Hepatic stellate cell (primary cell): ENCODE measurements around the gene CST9.
"Not testable (repeated sequence)": the region's sequence is repeated elsewhere in the genome, so short reads cannot be mapped to it uniquely, and the experiment has no call there.

Experiments used
- DNase-seq: peaks from one replicate; pipeline ENCODE4 v3.0.0; 2011; ENCODE audit warnings: low spot score

Gene CST9

DNA sequence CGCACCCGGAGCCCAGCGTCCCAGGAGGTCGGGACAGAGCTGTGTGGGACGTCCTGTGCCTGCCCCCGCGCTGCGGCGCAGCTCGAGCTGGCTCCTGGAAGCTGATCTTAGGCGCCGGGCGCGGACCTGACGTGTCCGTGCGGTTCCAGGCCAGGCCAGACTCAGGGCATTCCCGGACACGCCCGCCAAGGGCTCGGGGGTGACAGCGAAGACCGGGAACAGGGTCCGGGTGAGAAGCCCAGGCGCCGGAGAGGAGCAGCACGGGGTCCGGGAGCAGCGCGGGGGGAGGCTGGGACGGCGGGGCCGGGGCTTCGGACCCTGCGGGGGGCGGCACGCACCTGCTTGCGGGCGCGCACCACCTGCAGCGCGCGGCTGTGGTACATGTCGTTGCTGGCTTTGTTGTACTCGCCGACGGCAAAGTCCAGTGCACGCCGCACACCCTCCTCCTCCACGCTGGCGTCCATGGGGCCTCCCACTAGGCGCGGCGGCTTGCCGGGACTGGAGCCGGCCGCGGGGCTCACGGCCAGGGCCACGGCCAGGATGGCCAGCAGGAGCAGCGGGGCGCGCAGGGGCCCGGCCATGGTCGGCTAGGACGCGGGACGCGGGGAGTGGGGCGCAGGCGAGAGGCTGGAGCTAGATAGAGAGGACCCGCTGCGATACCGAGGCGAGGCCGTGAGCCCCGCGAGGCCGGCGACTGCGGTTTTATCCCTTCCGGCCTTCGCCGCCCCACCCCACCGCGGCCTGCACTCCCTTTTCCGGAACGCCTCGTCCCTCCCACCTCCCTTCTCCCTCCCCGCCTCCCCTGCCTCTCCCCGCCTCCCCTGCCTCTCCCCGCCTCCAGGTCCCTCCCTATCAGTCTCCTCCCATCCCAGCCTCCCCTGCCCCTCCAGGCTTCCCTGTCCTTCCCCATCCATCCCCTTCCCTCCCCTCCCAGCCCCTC lies 31.8 kb upstream of the CST9 start, which contains the start of gene CST3:
Gene CST3 (minus strand): TSS at position 674 of the 940 bp plus-strand sequence. CDS start 93 bp downstream, at position 581.
- peak; percentile 94 for DNase-seq

DNA sequence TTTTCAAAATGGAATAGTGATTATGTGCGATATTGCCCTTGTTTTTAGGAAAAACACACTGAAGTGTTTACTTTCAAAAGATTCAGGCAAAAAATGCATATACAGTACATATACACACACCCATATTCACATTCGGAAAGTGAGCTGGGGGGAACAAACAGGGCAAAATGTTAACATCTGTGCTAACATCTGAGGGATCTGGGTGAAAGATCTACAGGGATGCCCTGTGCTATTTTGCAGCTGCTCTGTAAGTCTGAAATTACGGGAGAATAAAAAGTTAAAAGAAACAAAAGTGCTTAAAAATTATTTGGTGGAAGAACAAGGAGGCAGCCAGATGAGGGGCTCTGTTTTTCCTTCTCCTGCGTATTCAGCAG lies 31.2 kb upstream of the CST9 start:
- DNase-seq, result no peak

GRCh38 chr20:23636182-23636907 lies 30.6 kb upstream of the CST9 start:
- no peak for DNase-seq

- not testable (repeated sequence) for DNase-seq
These were observed 30.0 kb upstream of the CST9 start for GRCh38 chr20:23635768-23636090.

GRCh38 chr20:23634985-23635767 lies 29.5 kb upstream of the CST9 start:
- DNase-seq, result no peak

DNA sequence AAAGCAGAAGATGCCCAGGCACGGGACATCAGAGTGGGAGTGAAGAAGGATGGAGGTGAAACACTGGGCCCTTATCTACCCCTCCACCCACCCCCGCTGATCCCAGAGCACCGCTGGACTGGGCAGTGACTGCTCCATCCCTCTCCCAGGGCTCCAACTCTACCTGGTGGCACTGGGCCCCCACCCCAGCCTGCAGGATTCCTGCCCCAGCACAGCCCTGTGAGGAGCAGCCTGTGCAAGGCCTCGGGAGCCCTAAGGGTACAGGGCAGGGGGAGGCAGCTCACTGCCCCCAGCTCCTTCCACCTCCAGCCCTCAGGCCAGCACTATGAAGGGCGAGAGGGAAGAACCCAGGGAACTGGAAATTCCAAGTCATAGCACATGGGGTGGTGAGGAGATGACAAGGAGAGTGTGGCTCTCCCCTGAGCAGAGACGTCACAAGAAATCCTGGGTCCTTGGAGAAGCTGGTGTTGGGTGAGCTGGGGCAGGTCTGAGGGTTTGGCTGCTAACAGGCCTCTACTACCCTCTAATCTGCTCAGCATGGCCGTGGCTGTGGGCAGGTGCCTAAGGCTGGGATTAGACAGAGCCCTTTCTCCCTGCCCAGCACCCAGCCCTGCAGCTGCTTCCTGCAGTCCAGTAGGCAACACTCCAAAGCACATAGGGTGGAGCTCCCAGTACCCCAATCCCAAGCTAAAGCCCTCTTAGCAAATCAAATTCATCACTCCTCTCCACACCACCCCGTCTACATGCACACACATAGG lies 28.5 kb upstream of the CST9 start:
- no peak for DNase-seq

DNA sequence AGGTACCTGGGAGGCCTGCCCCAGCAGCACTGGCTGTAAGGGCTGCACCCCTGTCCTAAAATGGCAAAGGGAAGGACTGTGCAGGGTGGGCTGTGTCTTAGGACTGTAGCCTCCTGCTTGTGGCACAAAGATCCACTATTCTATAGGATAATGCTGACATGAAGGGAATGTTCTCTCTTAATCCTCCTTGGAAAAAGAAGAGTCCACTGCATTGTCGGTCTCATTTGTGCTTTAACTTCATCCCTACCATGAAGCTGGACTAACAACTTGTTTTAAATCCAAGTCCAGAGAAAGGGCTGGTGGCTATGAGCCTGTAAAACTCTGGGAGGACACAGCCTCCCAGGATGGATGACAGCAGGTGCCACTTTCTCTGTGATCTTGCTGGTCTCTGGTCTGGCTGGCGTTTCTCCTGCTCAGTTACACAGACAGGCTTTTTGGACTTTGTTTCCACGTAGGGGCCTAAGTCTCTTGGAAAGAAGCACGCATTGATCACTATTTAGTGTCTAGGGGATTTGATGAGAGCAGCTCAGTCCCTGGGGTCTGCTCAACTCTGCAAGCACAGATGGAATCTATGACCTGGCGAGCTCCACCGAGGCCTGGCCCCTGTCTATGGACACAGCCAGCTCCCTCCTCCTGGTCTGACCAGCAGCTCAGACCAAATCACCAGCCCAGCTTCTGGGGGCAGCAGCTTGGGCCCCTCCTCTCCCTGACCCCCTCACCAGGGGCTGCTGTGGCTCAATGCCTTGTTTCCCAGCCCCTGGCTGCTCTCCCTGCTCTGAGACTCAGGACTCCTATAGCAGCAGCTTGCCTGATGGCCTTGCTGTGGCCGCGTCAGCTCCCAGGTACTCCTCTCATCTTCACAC lies 27.2 kb upstream of the CST9 start:
- DNase-seq, result no peak

GRCh38 chr20:23631981-23632710 lies 26.4 kb upstream of the CST9 start:
- no peak for DNase-seq

DNA sequence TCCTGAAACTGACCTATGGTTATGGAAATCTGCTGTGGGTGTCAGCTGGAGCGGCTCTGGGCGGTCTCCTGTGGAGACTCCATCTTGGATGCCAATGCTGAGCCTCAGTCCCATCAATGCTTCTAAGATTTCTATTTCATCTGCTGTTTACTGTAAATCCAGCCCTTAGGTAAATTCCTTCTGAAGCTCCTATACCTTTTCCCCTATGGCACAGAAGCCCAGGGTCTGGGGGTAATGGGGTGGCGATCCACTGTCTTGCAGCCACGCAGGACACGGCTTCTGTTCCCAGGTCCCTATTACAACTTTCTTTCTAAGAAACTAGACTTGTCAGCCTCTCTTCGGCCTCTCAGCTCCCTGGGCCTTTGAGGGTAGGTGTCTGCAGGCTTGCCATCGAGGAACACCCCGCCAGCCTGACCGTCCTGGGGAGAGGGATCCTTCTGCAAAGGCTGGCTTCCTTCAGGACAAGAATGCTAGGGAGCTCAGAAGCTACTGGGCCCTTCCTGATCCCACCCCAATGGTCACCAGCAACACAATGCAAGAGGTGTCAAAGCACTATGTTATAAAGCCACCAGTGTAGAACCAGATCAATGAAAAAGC lies 25.6 kb upstream of the CST9 start:
- no peak for DNase-seq

DNA sequence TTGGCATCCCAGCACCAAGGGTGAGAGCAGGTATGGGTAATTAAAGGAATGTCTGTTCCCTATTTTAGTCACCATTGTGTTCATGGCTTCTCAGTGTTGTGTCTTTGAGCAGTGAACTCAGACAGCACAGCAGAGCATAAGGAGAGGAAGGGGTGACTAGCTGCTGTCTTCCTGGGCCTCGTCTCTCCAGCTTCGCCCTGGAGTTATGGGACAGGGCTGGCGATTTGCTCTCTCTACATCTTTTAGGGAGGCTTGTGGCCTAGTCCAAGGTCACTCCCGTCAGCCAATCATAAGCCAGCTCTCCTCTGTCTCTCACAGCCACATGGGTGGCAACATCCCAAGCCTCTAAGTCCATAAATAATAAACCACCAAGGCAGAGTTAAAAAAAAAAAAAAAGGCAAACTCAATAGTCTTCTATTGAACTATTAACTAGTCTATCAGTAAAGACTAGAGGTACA lies 24.7 kb upstream of the CST9 start:
- no peak for DNase-seq

DNA sequence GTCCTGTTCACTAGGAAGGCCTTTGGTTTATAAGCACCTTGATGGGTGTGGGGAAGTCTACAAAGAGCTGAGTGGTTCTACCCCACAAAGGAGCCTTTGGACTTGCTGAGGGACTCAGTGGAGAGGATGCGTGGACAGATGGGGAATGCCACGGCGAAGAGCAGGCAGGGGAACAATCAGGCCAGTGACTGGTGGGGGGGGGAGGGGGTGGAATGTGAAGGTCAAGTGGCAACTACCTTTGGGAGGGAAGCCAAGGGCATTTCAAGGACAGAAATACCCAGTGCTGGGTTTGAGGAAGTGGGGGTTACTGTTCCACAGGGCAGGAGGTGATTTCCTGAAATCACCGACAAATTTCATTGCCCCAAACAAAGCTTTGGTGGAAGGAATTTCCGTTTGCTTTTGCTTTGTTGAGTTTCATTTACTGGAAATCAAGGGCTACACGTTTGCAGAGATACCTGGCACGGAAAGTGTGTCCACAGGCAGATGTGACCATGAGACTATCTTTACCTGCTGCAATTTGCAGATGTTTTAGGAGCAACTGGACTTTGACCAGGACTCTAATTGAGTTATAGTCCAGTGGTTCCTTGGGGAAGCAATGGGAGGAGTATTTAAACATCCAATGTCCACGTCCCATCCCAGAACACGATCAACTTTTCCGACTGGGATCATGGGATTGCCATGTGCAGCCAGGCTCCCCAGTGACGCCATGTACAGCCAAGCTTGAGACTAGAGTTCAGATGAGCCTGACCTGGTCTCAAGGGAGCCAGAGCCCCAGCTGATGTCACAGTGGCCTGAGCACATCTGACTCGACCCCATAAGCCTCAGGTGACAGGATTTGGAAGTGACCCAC lies 24.1 kb upstream of the CST9 start:
- DNase-seq, result no peak

GRCh38 chr20:23629017-23629541 lies 23.4 kb upstream of the CST9 start:
- DNase-seq, result no peak

DNA sequence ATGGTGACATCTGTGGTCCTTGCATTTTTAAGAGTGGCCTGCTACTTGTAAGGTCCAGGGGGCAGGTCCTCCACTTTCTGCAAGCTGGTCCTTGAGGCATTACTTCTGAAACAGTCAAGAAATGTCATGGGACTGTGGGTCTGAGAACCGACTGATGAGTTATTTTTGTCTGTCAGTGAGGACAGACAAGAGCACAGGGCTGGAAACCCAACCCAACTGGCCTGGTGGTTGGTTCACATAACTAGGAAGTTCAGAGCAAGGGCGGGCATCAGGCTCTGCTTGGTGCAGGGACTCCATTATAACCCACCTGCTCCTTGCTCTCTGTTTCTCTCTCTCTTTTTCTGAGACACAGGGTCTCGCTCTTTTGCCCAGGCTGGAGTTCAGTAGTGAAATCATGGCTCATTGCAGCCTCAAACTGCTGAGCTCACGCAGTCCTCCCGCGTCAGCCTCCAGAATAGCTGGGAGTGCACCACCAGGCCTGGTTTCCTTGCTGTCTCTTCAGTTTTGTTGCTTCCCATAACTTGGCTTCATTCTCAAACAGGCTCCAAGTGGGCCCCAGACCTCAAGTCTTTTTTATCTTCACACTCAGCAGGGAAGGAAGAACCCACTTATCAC lies 22.8 kb upstream of the CST9 start:
- no peak for DNase-seq

DNA sequence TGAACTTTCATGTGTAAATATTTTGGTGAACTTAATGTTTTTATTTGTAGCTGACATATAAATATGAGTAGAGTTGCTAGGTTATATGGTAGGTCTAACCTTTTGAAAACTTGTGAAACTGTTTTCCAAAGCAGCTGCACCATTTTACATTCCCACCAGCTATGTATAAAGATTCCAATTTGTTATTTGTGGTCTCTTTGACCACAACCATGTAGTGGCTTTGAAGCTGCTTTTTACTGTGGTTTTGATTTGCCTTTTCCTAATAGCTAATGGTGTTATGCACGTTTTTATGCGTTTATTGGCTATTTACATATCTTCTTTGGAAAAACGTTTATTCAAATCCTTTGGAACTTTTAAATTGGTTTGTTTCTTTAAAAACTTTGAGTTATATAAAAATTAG lies 21.8 kb upstream of the CST9 start:
- DNase-seq, result no peak

DNA sequence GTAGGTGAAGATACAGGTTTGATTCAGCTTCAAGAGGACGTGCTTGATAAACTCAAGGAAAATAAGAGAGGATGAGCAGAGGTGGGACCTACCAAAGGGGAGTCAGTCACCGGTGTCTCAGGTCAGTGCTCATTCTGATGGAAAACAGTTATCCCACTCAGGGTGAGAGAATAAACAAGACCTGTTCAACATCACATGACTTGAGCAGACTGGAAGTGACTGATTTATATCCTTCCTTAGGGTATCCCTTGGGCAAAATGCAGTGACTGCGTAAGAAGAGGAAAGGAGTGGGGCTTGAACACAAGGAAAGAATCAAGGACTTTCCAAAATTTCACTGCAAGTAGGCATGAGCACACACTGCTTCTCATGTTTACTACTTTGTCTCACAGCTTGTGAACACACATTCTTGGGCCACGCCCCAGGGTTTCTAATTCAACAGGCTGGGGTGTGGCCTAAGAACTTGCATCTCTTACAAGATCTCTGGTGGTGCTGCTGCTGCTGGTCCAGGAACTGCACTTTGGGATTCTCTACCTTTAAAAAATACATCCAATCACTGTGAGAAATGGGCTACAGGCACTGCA lies 20.4 kb upstream of the CST9 start:
- DNase-seq, result no peak

DNA sequence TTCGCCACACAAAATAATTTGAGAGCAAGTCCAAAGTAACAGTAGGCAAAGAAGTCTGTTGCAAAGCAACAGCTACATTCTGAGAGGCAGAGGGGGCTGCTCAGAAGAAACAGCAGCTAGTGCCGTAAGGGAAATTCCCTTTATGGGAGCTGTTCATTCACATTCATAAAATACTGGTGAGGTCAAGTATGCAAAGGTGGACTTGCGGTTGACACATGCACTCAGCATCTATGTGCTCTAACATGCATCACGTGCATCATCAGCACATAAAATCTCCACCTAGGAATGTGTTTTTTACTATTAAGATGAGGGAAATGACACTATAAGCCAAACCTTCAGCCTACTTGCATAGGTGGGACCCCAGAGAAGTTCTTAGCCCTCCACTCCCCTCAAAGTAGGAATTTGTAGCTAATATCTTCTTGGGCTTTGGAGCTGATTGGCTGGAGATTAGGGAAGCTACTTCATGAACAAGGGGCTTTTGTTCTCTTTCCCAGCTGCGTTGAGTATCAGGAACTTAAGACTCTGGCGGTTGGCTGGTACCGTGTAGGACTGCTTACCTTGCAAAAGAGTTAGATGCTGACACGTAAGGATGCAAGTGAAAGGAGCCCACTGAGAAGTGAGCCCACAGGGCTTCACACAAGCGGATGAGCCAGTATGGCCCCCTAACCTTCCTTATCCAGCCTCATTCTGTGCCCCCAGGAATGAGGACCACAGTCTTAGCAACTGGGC lies 19.7 kb upstream of the CST9 start:
- no peak for DNase-seq

DNA sequence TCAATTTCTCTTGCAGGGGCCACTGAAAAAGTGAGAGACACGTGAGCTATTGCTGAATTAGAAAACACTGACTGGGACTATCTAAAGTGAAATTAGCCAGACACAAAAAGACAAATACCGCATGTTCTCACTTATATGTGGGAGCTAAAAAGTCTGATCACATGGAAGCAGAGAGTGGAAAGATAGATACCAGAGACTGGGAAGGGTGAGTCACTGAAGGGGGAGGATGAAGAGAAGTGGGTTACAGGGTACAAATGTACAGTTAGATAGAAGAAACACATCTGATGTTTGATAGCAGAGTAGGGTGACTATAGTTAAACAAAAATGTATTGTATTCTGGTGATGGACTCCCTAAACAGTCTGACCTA lies 18.6 kb upstream of the CST9 start:
- no peak for DNase-seq
